ENCODE data around the gene APLP2.
"Not testable (repeated sequence)": the region's sequence is repeated elsewhere in the genome, so short reads cannot be mapped to it uniquely, and the experiment has no call there.

APLP2 gene

GRCh38 chr11:130168105-130168504 lies 98.4 kb downstream of the APLP2 start:
- no peak for DNase-seq (ENCODE audit: low read depth in 2 of 2, low spot score in 1 of 2)

- DNase-seq (ENCODE audit: low read depth in 2 of 2, low spot score in 1 of 2), result no peak
Measured at GRCh38 chr11:130170345-130170744, 100.7 kb downstream of the APLP2 start.

- no peak for DNase-seq (ENCODE audit: low read depth in 2 of 2, low spot score in 1 of 2)
Measured at GRCh38 chr11:130171534-130171933, 101.8 kb downstream of the APLP2 start.

GRCh38 chr11:130172001-130172400 lies 102.3 kb downstream of the APLP2 start:
- DNase-seq (ENCODE audit: low read depth in 2 of 2, low spot score in 1 of 2), result not testable (repeated sequence)

- no peak for DNase-seq (ENCODE audit: low read depth in 2 of 2, low spot score in 1 of 2)
Measured at GRCh38 chr11:130174642-130175041, 104.9 kb downstream of the APLP2 start.

- no peak for DNase-seq (ENCODE audit: low read depth in 2 of 2, low spot score in 1 of 2)
Measured at GRCh38 chr11:130175898-130176297, 106.2 kb downstream of the APLP2 start.

GRCh38 chr11:130177782-130178181 lies 108.1 kb downstream of the APLP2 start:
- no peak for DNase-seq (ENCODE audit: low read depth in 2 of 2, low spot score in 1 of 2)

GRCh38 chr11:130178441-130179339 lies 109.0 kb downstream of the APLP2 start:
- DNase-seq (ENCODE audit: low read depth in 2 of 2, low spot score in 1 of 2), result no peak

- no peak for DNase-seq (ENCODE audit: low read depth in 2 of 2, low spot score in 1 of 2)
Measured at GRCh38 chr11:130179396-130180306, 110.0 kb downstream of the APLP2 start.

- no peak for DNase-seq (ENCODE audit: low read depth in 2 of 2, low spot score in 1 of 2)
Measured at GRCh38 chr11:130180491-130180890, 110.8 kb downstream of the APLP2 start.

GRCh38 chr11:130180896-130181294 lies 111.2 kb downstream of the APLP2 start:
- no peak for DNase-seq (ENCODE audit: low read depth in 2 of 2, low spot score in 1 of 2)

- DNase-seq (ENCODE audit: low read depth in 2 of 2, low spot score in 1 of 2), result no peak
Measured at GRCh38 chr11:130181295-130182272, 111.9 kb downstream of the APLP2 start.

- DNase-seq (ENCODE audit: low read depth in 2 of 2, low spot score in 1 of 2), result no peak
Measured at GRCh38 chr11:130183878-130184610, 114.3 kb downstream of the APLP2 start.

- DNase-seq (ENCODE audit: low read depth in 2 of 2, low spot score in 1 of 2), result no peak
Measured at GRCh38 chr11:130187096-130187495, 117.4 kb downstream of the APLP2 start.

- DNase-seq (ENCODE audit: low read depth in 2 of 2, low spot score in 1 of 2), result no peak
Measured at GRCh38 chr11:130188047-130188446, 118.4 kb downstream of the APLP2 start.

GRCh38 chr11:130188585-130189347 lies 119.1 kb downstream of the APLP2 start:
- no peak for DNase-seq (ENCODE audit: low read depth in 2 of 2, low spot score in 1 of 2)

GRCh38 chr11:130189492-130190210 lies 120.0 kb downstream of the APLP2 start:
- DNase-seq (ENCODE audit: low read depth in 2 of 2, low spot score in 1 of 2), result no peak

GRCh38 chr11:130190371-130190881 lies 120.7 kb downstream of the APLP2 start:
- DNase-seq (ENCODE audit: low read depth in 2 of 2, low spot score in 1 of 2), result no peak

Data from stimulated activated CD8-positive, alpha-beta memory T cell treated with anti-CD3 and anti-CD28 coated beads, Interleukin-4, amount 100 ng/mL, for 4 hours (primary cell).